Astrocyte (in vitro differentiated cells and primary cell): ENCODE measurements around the gene UBE2E1.

Source experiments
- EZH2 ChIP-seq: IDR thresholded peaks from 2 replicates; pipeline ENCODE4 v1.6.1; 2012; ENCODE audit warnings: mild to moderate bottlenecking, low read length, inconsistent platforms; ENCODE audit not compliant: insufficient read depth
- TF ChIP-seq, protein P1 (sequence below): IDR thresholded peaks from 2 replicates; pipeline ENCODE4 v1.5.1; 2011; ENCODE audit warnings: low read depth, mild to moderate bottlenecking, inconsistent platforms, low read length, moderate library complexity; ENCODE audit not compliant: insufficient read depth

GRCh38 chr3:23791678-23792077 is 14.1 kb upstream of the UBE2E1 start:
- TF ChIP-seq, protein P1, sequence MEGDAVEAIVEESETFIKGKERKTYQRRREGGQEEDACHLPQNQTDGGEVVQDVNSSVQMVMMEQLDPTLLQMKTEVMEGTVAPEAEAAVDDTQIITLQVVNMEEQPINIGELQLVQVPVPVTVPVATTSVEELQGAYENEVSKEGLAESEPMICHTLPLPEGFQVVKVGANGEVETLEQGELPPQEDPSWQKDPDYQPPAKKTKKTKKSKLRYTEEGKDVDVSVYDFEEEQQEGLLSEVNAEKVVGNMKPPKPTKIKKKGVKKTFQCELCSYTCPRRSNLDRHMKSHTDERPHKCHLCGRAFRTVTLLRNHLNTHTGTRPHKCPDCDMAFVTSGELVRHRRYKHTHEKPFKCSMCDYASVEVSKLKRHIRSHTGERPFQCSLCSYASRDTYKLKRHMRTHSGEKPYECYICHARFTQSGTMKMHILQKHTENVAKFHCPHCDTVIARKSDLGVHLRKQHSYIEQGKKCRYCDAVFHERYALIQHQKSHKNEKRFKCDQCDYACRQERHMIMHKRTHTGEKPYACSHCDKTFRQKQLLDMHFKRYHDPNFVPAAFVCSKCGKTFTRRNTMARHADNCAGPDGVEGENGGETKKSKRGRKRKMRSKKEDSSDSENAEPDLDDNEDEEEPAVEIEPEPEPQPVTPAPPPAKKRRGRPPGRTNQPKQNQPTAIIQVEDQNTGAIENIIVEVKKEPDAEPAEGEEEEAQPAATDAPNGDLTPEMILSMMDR = no peak
- no peak for TF ChIP-seq EZH2
